Ishikawa (cell line): Measurements from ENCODE around the gene CCDC27.

Source experiments
- RAD21 ChIP-seq: IDR thresholded peaks from 2 replicates; pipeline ENCODE4 v1.6.1; 2012; ENCODE audit warnings: low read depth
- TAF1 ChIP-seq: IDR thresholded peaks from 2 replicates; pipeline ENCODE4 v1.6.1; 2012; ENCODE audit warnings: low read depth, mild to moderate bottlenecking
- ZBTB7A ChIP-seq: IDR thresholded peaks from 2 replicates; pipeline ENCODE4 v1.6.1; 2012; ENCODE audit warnings: low read depth

DNA sequence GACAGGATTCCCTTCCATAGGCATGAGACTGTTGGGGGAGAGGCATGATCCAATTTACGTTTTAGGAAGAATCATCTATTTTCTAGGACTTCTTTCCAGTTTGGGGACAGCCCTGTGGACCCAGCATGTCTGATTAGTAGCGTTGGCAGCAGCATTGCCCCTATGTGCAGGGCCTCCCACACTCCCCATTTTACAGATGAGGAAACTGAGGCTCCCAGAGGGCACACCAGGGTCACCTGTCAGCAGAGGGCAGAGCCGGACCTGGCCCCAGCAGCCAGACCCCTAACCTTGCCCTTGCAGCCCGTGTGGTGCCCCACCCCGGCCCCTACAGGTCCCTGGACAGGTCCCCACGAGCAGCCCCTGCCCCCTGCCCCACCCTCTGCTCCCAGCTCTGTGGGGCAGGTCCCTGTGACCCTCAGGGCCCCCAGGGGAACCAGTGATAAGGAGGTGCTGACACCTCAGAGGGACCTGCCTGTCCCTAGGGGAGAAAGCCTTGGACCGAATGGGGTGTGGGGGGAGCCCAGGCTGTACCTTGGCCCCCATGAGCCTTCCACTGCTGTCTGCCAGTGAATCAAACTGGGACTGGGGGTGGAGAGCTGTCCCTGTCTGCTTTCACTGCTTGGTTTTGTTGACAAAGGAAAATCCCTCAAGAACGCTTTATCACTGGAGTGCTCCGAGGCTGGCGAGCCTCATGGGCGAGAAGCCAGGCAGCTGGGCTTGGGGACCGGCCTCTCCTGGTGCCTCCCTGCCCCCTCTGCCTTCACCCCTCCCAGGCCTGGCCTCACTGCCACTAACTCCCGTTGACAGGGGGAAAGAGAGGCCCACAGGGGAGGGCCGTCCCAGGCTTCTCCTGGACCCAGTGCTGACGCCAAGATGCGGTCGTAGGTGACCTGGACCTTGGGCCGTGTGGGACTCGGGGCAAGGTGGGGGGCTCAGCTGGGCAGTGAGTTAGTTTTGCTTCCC is 39.4 kb upstream of the CCDC27 start:
- TF ChIP-seq RAD21 (no peak), ZBTB7A (no peak), TAF1 (no peak)
